Stimulated activated CD4-positive, alpha-beta T cell treated with anti-CD3 and anti-CD28 coated beads, Interleukin-1b, Interleukin-23, amount 100 ng/mL, for 24 hours (primary cell): ENCODE measurements around the gene ZNF670.

Experiments used
- DNase-seq, 4 experiments: peaks; one replicate each; pipeline ENCODE4 v3.0.0-alpha.2; 2020; ENCODE audit warnings: low read depth in 4 of 4, low spot score in 1 of 4

ZNF670 gene

GRCh38 chr1:247104965-247105364 is 26.4 kb upstream of the ZNF670 start:
- DNase-seq = no peak

- peak; percentile 84 to 94 (median 88) for DNase-seq
Observed at GRCh38 chr1:247103859-247104591, 25.4 kb upstream of the ZNF670 start, which contains the start of gene ZNF669. Gene ZNF669 (minus strand): TSS chr1:247104356. CDS start chr1:247104199, 157 bp downstream.

- DNase-seq = no peak
Observed at GRCh38 chr1:247102381-247102780, 23.8 kb upstream of the ZNF670 start.

GRCh38 chr1:247100676-247101279 is 22.2 kb upstream of the ZNF670 start:
- no peak for DNase-seq

- DNase-seq = no peak
Observed at GRCh38 chr1:247096958-247097357, 18.3 kb upstream of the ZNF670 start.

GRCh38 chr1:247096544-247096943 is 17.9 kb upstream of the ZNF670 start:
- no peak for DNase-seq

GRCh38 chr1:247096112-247096511 is 17.5 kb upstream of the ZNF670 start:
- DNase-seq = no peak

GRCh38 chr1:247090455-247090854 is 11.8 kb upstream of the ZNF670 start:
- DNase-seq = no peak

- DNase-seq = no peak
Observed at GRCh38 chr1:247089616-247090375, 11.2 kb upstream of the ZNF670 start.

GRCh38 chr1:247088967-247089366 is 10.4 kb upstream of the ZNF670 start:
- DNase-seq = no peak

- no peak for DNase-seq
Observed at GRCh38 chr1:247087256-247087655, 8.6 kb upstream of the ZNF670 start.

- DNase-seq = no peak
Observed at GRCh38 chr1:247085310-247085709, 6.7 kb upstream of the ZNF670 start.

GRCh38 chr1:247084771-247085170 is 6.2 kb upstream of the ZNF670 start:
- no peak for DNase-seq

GRCh38 chr1:247079141-247079874 is 697 bp upstream of the ZNF670 start:
- no peak for DNase-seq

- no peak for DNase-seq
Observed at GRCh38 chr1:247077876-247078257, 744 bp downstream of the ZNF670 start.

GRCh38 chr1:247077213-247077612 is 1.4 kb downstream of the ZNF670 start:
- DNase-seq = no peak

GRCh38 chr1:247070645-247071044 is 8.0 kb downstream of the ZNF670 start:
- DNase-seq = no peak

GRCh38 chr1:247064304-247064703 is 14.3 kb downstream of the ZNF670 start:
- no peak for DNase-seq

GRCh38 chr1:247060771-247061170 is 17.8 kb downstream of the ZNF670 start:
- no peak for DNase-seq

- no peak for DNase-seq
Observed at GRCh38 chr1:247056071-247056470, 22.5 kb downstream of the ZNF670 start.

GRCh38 chr1:247054992-247055415 is 23.6 kb downstream of the ZNF670 start:
- no peak for DNase-seq
